Epithelial cell of proximal tubule (primary cell): ENCODE results near the gene ABHD11. TPM values are rescaled to one million over a fixed set of nuclear protein-coding genes. Genes with fewer than 3 reads are reported as not detected.

Source experiments
- DNase-seq: peaks from one replicate; pipeline ENCODE4 v3.0.0-alpha.2; 2011; ENCODE audit warnings: low read depth
- H3K4me3 ChIP-seq: 2 replicates; pipeline ENCODE4 v1.5.1; 2011; ENCODE audit warnings: low read depth, mild to moderate bottlenecking, low read length
- total RNA-seq: library from RNA; depleted of rRNA; stranded (reverse); fragments of >200 nt; gene quantifications from 2 replicates; pipeline ENCODE4 v1.2.3, GENCODE V29; 2015
- TF ChIP-seq, protein P1 (sequence below): conservative IDR thresholded peaks from 2 replicates; pipeline ENCODE4 v1.5.1; 2012; ENCODE audit warnings: low read depth, mild to moderate bottlenecking, low read length

Gene ABHD11
- total RNA-seq, 1 donor from 2014 or later, result 53.6 TPM

- DNase-seq, result no peak
- H3K4me3 ChIP-seq, result no peak overlapping the region
- TF ChIP-seq, protein P1, sequence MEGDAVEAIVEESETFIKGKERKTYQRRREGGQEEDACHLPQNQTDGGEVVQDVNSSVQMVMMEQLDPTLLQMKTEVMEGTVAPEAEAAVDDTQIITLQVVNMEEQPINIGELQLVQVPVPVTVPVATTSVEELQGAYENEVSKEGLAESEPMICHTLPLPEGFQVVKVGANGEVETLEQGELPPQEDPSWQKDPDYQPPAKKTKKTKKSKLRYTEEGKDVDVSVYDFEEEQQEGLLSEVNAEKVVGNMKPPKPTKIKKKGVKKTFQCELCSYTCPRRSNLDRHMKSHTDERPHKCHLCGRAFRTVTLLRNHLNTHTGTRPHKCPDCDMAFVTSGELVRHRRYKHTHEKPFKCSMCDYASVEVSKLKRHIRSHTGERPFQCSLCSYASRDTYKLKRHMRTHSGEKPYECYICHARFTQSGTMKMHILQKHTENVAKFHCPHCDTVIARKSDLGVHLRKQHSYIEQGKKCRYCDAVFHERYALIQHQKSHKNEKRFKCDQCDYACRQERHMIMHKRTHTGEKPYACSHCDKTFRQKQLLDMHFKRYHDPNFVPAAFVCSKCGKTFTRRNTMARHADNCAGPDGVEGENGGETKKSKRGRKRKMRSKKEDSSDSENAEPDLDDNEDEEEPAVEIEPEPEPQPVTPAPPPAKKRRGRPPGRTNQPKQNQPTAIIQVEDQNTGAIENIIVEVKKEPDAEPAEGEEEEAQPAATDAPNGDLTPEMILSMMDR, result no peak
Measured at GRCh38 chr7:73707045-73707631, 31.5 kb downstream of the ABHD11 start.

DNA sequence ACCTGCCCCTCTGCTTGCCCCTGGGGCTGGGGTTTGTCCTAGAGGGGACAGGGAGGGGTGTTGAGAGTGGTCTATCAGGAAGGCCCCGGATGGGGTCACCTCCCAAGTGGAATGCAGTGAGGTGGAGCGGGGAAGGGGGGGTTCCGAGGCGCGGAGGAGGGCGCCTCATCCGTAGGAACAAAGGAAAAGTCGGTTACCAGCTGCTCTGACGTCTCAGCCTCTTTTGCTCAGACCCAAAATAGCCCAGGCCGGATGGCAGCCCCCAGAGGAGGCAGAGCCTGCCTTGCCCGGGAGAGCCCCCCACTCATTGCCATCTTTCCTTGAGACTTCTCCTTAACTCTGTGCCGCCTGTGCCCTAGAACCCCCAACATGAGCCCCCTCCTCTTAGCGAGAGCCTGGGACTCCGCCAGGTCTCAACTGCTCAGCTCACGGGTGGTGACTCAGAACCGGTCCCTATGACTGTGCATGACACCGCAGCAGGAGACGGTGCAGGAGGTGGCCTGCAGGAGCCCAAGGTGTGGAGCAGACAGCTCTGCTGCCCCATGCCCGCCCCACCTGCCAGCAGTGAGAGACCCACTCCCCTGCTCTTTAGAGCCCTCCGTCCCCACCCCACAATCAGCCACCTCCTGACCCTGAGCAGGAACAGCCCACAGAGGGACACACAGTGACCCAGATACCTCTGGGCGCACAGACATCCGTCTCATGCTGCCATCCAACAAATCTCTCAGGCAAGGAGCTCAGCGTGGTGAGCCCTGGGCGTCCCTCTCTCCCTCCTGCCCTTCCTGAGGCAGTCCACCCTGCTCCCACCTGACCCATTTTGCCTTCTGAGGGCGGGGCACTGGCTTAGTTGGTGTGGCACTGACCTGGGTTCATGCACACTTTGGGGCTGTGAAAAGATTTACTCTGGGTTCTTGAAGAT is 32.2 kb downstream of the ABHD11 start:
- no peak for DNase-seq
- no peak overlapping the region for H3K4me3 ChIP-seq
- TF ChIP-seq, protein P1, result no peak

DNA sequence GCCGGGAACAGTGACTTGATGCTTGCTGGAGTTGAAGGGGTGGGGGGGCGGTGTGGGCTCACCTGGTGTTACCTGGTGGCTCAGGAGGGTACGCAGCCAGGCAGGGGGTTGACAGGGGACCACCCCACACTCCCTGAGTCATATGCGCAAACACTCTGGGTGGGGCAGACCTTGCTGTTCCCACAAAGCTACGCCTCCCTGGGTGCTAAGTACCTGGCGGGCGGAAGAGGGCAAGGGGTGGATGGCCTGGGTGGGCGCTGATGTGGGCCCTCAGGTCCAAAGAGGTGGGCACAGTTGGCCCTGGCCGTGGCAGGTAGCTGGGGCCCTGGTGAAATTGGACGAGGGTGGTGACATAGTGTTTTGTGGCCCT is 33.1 kb downstream of the ABHD11 start:
- DNase-seq, result no peak
- no peak overlapping the region for H3K4me3 ChIP-seq
- TF ChIP-seq, protein P1, result no peak

- DNase-seq, result no peak
- TF ChIP-seq, protein P1, result no peak
Measured at GRCh38 chr7:73704640-73705550, 33.7 kb downstream of the ABHD11 start.

GRCh38 chr7:73703757-73704639 is 34.6 kb downstream of the ABHD11 start:
- no peak overlapping the region for H3K4me3 ChIP-seq
- TF ChIP-seq, protein P1, result no peak
- DNase-seq, result no peak

More at GRCh38 chr7:73704640-73705550, 33.7 kb downstream of the ABHD11 start:
- H3K4me3 ChIP-seq, result no peak overlapping the region

GRCh38 chr7:73703225-73703624 is 35.4 kb downstream of the ABHD11 start:
- DNase-seq, result no peak
- no peak overlapping the region for H3K4me3 ChIP-seq
- TF ChIP-seq, protein P1, result no peak
